DOHH2 (cell line): ENCODE data around the gene C11orf91.
"Not testable (repeated sequence)": the region's sequence is repeated elsewhere in the genome, so short reads cannot be mapped to it uniquely, and the experiment has no call there.

ENCODE experiments used
- H3F3A ChIP-seq: fragments of 200-600 bp; sonication (generic), shearing (Covaris generic); 2 replicates; pipeline ENCODE4 v1.6.0; 2016; ENCODE audit warnings: antibody characterized with exemption, mild to moderate bottlenecking; ENCODE audit not compliant: control insufficient read depth, insufficient read depth
- H3K27ac ChIP-seq: fragments of 200-600 bp; sonication (generic); 2 replicates; pipeline ENCODE4 v1.5.1; 2014; ENCODE audit warnings: low read depth, mild to moderate bottlenecking, low read length, moderate library complexity
- H3K27me3 ChIP-seq: fragments of 200-600 bp; sonication (generic); 2 replicates; pipeline ENCODE4 v1.6.1; 2014; ENCODE audit warnings: mild to moderate bottlenecking, low read length, mixed read lengths; ENCODE audit not compliant: control insufficient read depth
- H3K36me3 ChIP-seq: fragments of 200-600 bp; sonication (generic); 2 replicates; pipeline ENCODE4 v1.6.1; 2014; ENCODE audit warnings: mild to moderate bottlenecking, low read length, moderate library complexity, mixed read lengths; ENCODE audit not compliant: control insufficient read depth
- H3K4me1 ChIP-seq: fragments of 200-600 bp; sonication (generic); 2 replicates; pipeline ENCODE4 v1.6.1; 2014; ENCODE audit warnings: mild to moderate bottlenecking, low read length, mixed read lengths; ENCODE audit not compliant: control insufficient read depth
- H3K4me2 ChIP-seq: fragments of 200-600 bp; sonication (generic); 2 replicates; pipeline ENCODE4 v1.6.0; 2014; ENCODE audit warnings: mild to moderate bottlenecking, low read length, moderate library complexity
- H3K4me3 ChIP-seq: fragments of 200-600 bp; sonication (generic); 2 replicates; pipeline ENCODE4 v1.5.1; 2014; ENCODE audit warnings: mild to moderate bottlenecking, low read length, mixed read lengths
- H3K79me2 ChIP-seq: fragments of 200-600 bp; sonication (generic); 2 replicates; pipeline ENCODE4 v1.6.1; 2014; ENCODE audit warnings: mild to moderate bottlenecking, low read length, mixed read lengths; ENCODE audit not compliant: control insufficient read depth
- H3K9me2 ChIP-seq: fragments of 200-600 bp; sonication (generic); replicated peaks from 2 replicates; pipeline ENCODE4 v1.6.1; 2014; ENCODE audit warnings: mild to moderate bottlenecking, low read length, mixed read lengths; ENCODE audit not compliant: control insufficient read depth
- H3K9me3 ChIP-seq: fragments of 200-600 bp; sonication (generic); 2 replicates; pipeline ENCODE4 v1.6.1; 2014; ENCODE audit warnings: antibody characterized with exemption, low read length, mixed read lengths; ENCODE audit not compliant: control insufficient read depth, insufficient read depth
- H4K20me1 ChIP-seq: fragments of 200-600 bp; sonication (generic); 2 replicates; pipeline ENCODE4 v1.6.0; 2014; ENCODE audit warnings: low read depth, mild to moderate bottlenecking, antibody characterized with exemption, low read length, moderate library complexity; ENCODE audit not compliant: control insufficient read depth, insufficient read depth
- EZH2phosphoT487 ChIP-seq: fragments of 200-600 bp; sonication (generic); IDR thresholded peaks from 2 replicates; pipeline ENCODE4 v1.6.1; 2017; ENCODE audit warnings: borderline replicate concordance, mild to moderate bottlenecking, antibody characterized with exemption, low read length, moderate library complexity, mixed read lengths
- TF ChIP-seq, protein P1 (sequence below): fragments of 200-600 bp; sonication (generic); IDR thresholded peaks from one replicate; pipeline ENCODE4 v1.5.1; 2014; ENCODE audit warnings: antibody characterized with exemption, mild to moderate bottlenecking, low read depth, low read length; ENCODE audit not compliant: poor library complexity, severe bottlenecking

The C11orf91 gene

DNA sequence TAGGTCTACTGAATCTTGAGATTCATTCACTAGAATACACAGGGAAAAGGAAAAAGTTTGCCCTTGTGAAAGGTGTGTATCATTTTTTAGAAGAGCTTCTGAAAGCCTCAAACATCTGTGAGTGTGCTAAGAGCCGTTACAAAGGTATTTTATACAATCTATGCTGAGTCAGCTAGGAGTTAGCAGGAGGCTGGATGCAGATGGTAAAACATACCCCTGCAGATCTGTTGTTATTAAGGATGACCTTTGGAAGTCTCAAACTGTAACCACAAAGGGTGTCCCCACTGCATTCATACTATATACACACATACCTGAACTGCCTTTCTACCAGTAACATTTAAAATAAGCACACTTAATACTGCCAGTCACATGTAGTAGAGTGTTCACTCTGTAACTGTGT, 8.4 kb upstream of the C11orf91 start:
- no peak overlapping the region for H3K27ac ChIP-seq
- H3F3A ChIP-seq: no peaks in the 10 kb centered on the region
- TF ChIP-seq EZH2phosphoT487: no peak
- TF ChIP-seq, protein P1, sequence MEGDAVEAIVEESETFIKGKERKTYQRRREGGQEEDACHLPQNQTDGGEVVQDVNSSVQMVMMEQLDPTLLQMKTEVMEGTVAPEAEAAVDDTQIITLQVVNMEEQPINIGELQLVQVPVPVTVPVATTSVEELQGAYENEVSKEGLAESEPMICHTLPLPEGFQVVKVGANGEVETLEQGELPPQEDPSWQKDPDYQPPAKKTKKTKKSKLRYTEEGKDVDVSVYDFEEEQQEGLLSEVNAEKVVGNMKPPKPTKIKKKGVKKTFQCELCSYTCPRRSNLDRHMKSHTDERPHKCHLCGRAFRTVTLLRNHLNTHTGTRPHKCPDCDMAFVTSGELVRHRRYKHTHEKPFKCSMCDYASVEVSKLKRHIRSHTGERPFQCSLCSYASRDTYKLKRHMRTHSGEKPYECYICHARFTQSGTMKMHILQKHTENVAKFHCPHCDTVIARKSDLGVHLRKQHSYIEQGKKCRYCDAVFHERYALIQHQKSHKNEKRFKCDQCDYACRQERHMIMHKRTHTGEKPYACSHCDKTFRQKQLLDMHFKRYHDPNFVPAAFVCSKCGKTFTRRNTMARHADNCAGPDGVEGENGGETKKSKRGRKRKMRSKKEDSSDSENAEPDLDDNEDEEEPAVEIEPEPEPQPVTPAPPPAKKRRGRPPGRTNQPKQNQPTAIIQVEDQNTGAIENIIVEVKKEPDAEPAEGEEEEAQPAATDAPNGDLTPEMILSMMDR: no peak
- no peaks in the 10 kb centered on the region for H3K4me1 ChIP-seq
- H3K36me3 ChIP-seq: peaks cover 7% of the 10 kb centered on the region
- no peak overlapping the region for H3K4me2 ChIP-seq
- H3K27me3 ChIP-seq: no peaks in the 10 kb centered on the region
- no peak overlapping the region for H3K4me3 ChIP-seq
- no peaks in the 10 kb centered on the region for H3K79me2 ChIP-seq
- no peaks in the 10 kb centered on the region for H3K9me2 ChIP-seq
- H3K9me3 ChIP-seq: no peaks in the 10 kb centered on the region
- H4K20me1 ChIP-seq: no peaks in the 10 kb centered on the region

DNA sequence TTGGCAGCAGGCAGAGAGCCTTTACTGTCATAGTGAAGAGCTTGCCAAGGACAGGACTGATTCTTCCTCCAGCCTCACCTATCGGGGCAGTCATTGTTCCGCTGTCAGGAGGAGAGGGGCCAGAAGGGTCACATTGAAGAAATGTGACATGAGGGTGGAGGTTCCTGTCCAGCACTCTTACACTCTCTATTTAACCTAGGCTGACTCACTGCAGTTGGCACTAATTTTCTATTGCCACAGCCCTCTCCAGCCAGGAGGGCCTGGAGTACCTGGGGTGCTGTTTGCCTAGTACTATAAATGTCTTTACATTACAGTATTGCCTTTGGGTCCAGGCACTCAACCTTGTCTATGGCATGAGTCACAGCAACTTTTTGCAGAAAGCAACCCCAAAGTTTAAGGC, 7.2 kb upstream of the C11orf91 start:
- H3F3A ChIP-seq, H4K20me1 ChIP-seq, H3K4me1 ChIP-seq, H3K27me3 ChIP-seq, H3K79me2 ChIP-seq, H3K9me2 ChIP-seq, H3K4me2 ChIP-seq, H3K4me3 ChIP-seq, H3K9me3 ChIP-seq, H3K36me3 ChIP-seq, H3K27ac ChIP-seq: not testable (repeated sequence)

DNA sequence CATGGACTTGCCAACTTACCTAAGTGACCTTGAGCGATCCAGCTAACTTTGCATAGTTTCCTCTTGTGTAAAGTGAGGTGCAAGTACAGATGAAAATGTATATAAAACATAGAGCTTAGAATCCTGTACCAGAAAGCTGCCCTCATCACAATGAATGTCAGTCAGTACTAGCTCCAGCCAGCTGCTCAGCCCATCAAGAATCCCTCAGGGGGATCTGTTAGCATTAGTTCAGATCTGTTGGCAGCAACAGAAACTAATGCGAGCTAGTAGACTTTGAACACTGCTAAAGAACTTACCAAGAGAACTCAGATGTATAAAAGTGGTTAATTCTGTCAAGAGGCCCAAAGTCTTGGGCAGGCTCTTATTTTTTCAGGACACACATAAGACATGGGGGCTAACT, 6.3 kb upstream of the C11orf91 start:
- Histone ChIP-seq H3K36me3 (peaks cover 7% of the 10 kb centered on the region), H3K4me3 (no peak overlapping the region), H3K4me1 (no peaks in the 10 kb centered on the region), H3K79me2 (no peaks in the 10 kb centered on the region), H4K20me1 (no peaks in the 10 kb centered on the region), H3F3A (no peaks in the 10 kb centered on the region), H3K4me2 (no peak overlapping the region), H3K9me2 (no peaks in the 10 kb centered on the region), H3K9me3 (no peaks in the 10 kb centered on the region), H3K27me3 (no peaks in the 10 kb centered on the region), H3K27ac (no peak overlapping the region)
- no peak for TF ChIP-seq EZH2phosphoT487
- TF ChIP-seq, protein P1: no peak

DNA sequence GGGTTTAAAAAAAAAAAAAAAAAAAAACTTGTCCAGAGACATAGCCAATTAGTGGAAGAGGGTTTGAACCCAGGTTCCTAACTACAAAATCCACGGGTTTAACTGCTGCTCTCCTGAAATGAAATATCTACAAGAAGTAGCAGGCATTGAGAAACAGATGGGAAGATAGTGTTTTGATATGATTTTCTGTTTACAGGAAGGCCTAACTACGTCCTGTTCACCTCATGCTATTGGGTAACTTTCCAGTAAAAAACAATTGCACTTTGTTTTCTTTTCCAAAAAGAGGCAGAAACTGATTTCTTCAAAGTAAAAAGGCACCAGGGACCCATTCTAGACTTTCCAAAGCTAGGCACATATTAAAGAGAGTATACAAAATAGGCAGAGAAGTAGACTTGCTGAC, 5.9 kb upstream of the C11orf91 start:
- Histone ChIP-seq H4K20me1 (no peaks in the 10 kb centered on the region), H3K4me3 (no peak overlapping the region), H3K79me2 (no peaks in the 10 kb centered on the region), H3K9me3 (no peaks in the 10 kb centered on the region), H3K27me3 (no peaks in the 10 kb centered on the region), H3K27ac (no peak overlapping the region), H3K9me2 (no peaks in the 10 kb centered on the region), H3F3A (no peaks in the 10 kb centered on the region), H3K4me2 (no peak overlapping the region), H3K36me3 (peaks cover 7% of the 10 kb centered on the region), H3K4me1 (peaks cover 3% of the 10 kb centered on the region)
- no peak for TF ChIP-seq EZH2phosphoT487
- TF ChIP-seq, protein P1: no peak
